ENCODE measurements around the gene CDH2. TPM values are rescaled to one million over a fixed set of nuclear protein-coding genes. Genes with fewer than 3 reads are reported as not detected.

CDH2 gene
- total and polyA plus RNA-seq, 2 experiments from 2014 or later, result 14.7 to 36.9 TPM

DNA sequence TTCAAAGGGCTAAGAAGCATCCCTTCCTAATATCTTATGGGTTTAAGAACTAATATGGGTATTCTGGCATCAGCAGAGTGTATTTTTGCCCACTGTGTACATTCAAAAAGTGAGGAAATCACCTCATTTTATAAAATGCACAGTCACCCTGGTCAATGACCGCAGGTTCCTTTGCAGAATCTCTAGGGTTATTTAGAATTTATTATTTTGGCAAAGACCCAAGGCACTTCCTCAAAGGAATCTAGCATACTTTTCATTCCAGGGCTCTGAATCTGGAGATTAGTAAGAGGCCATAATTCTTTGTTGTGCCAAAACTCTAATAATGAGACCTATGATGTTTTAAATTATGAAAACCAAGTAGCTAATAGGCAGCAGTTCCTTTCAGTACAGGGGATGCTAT is 27.2 kb upstream of the CDH2 start:
- TF ChIP-seq POLR2AphosphoS5 (IDR thresholded peaks at IDR 0.05; ENCODE audit: low read depth) (no peak), CREB1 (CRISPR knock-in tag; IDR thresholded peaks at IDR 0.05; ENCODE audit: low read depth) (no peak), STAT1 (IDR thresholded peaks at IDR 0.05; ENCODE audit: unreplicated experiment) (no peak), JUNB (IDR thresholded peaks at IDR 0.05; ENCODE audit: unreplicated experiment) (no peak), ZNF331 (CRISPR knock-in tag; IDR thresholded peaks at IDR 0.05; ENCODE audit: low read depth) (no peak)
- TF ChIP-seq, protein P1, sequence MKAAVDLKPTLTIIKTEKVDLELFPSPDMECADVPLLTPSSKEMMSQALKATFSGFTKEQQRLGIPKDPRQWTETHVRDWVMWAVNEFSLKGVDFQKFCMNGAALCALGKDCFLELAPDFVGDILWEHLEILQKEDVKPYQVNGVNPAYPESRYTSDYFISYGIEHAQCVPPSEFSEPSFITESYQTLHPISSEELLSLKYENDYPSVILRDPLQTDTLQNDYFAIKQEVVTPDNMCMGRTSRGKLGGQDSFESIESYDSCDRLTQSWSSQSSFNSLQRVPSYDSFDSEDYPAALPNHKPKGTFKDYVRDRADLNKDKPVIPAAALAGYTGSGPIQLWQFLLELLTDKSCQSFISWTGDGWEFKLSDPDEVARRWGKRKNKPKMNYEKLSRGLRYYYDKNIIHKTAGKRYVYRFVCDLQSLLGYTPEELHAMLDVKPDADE (IDR thresholded peaks at IDR 0.05), result no peak
- TF ChIP-seq, protein P2, sequence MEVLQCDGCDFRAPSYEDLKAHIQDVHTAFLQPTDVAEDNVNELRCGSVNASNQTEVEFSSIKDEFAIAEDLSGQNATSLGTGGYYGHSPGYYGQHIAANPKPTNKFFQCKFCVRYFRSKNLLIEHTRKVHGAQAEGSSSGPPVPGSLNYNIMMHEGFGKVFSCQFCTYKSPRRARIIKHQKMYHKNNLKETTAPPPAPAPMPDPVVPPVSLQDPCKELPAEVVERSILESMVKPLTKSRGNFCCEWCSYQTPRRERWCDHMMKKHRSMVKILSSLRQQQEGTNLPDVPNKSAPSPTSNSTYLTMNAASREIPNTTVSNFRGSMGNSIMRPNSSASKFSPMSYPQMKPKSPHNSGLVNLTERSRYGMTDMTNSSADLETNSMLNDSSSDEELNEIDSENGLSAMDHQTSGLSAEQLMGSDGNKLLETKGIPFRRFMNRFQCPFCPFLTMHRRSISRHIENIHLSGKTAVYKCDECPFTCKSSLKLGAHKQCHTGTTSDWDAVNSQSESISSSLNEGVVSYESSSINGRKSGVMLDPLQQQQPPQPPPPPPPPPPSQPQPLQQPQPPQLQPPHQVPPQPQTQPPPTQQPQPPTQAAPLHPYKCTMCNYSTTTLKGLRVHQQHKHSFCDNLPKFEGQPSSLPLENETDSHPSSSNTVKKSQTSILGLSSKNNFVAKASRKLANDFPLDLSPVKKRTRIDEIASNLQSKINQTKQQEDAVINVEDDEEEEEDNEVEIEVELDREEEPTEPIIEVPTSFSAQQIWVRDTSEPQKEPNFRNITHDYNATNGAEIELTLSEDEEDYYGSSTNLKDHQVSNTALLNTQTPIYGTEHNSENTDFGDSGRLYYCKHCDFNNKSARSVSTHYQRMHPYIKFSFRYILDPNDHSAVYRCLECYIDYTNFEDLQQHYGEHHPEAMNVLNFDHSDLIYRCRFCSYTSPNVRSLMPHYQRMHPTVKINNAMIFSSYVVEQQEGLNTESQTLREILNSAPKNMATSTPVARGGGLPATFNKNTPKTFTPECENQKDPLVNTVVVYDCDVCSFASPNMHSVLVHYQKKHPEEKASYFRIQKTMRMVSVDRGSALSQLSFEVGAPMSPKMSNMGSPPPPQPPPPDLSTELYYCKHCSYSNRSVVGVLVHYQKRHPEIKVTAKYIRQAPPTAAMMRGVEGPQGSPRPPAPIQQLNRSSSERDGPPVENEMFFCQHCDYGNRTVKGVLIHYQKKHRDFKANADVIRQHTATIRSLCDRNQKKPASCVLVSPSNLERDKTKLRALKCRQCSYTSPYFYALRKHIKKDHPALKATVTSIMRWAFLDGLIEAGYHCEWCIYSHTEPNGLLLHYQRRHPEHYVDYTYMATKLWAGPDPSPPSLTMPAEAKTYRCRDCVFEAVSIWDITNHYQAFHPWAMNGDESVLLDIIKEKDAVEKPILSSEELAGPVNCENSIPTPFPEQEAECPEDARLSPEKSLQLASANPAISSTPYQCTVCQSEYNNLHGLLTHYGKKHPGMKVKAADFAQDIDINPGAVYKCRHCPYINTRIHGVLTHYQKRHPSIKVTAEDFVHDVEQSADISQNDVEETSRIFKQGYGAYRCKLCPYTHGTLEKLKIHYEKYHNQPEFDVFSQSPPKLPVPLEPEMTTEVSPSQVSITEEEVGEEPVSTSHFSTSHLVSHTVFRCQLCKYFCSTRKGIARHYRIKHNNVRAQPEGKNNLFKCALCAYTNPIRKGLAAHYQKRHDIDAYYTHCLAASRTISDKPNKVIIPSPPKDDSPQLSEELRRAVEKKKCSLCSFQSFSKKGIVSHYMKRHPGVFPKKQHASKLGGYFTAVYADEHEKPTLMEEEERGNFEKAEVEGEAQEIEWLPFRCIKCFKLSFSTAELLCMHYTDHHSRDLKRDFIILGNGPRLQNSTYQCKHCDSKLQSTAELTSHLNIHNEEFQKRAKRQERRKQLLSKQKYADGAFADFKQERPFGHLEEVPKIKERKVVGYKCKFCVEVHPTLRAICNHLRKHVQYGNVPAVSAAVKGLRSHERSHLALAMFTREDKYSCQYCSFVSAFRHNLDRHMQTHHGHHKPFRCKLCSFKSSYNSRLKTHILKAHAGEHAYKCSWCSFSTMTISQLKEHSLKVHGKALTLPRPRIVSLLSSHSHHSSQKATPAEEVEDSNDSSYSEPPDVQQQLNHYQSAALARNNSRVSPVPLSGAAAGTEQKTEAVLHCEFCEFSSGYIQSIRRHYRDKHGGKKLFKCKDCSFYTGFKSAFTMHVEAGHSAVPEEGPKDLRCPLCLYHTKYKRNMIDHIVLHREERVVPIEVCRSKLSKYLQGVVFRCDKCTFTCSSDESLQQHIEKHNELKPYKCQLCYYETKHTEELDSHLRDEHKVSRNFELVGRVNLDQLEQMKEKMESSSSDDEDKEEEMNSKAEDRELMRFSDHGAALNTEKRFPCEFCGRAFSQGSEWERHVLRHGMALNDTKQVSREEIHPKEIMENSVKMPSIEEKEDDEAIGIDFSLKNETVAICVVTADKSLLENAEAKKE (CRISPR knock-in tag; IDR thresholded peaks at IDR 0.05), result no peak
- TF ChIP-seq, protein P3, sequence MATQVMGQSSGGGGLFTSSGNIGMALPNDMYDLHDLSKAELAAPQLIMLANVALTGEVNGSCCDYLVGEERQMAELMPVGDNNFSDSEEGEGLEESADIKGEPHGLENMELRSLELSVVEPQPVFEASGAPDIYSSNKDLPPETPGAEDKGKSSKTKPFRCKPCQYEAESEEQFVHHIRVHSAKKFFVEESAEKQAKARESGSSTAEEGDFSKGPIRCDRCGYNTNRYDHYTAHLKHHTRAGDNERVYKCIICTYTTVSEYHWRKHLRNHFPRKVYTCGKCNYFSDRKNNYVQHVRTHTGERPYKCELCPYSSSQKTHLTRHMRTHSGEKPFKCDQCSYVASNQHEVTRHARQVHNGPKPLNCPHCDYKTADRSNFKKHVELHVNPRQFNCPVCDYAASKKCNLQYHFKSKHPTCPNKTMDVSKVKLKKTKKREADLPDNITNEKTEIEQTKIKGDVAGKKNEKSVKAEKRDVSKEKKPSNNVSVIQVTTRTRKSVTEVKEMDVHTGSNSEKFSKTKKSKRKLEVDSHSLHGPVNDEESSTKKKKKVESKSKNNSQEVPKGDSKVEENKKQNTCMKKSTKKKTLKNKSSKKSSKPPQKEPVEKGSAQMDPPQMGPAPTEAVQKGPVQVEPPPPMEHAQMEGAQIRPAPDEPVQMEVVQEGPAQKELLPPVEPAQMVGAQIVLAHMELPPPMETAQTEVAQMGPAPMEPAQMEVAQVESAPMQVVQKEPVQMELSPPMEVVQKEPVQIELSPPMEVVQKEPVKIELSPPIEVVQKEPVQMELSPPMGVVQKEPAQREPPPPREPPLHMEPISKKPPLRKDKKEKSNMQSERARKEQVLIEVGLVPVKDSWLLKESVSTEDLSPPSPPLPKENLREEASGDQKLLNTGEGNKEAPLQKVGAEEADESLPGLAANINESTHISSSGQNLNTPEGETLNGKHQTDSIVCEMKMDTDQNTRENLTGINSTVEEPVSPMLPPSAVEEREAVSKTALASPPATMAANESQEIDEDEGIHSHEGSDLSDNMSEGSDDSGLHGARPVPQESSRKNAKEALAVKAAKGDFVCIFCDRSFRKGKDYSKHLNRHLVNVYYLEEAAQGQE (IDR thresholded peaks at IDR 0.05; ENCODE audit: unreplicated experiment), result no peak
- H2AFZ ChIP-seq, result no peak overlapping the region
- no peaks in the 10 kb centered on the region for H3K36me3 ChIP-seq (ENCODE audit: insufficient read depth)
- H3K4me1 ChIP-seq (ENCODE audit: insufficient read depth), result no peaks in the 10 kb centered on the region
- H3K27me3 ChIP-seq (ENCODE audit: insufficient read depth), result no peaks in the 10 kb centered on the region
- no peaks in the 10 kb centered on the region; the same call in 1 of the 2 replicates for H3K9me2 ChIP-seq (ENCODE audit: insufficient read depth)
- Mint-ChIP-seq H3K36me3 (ENCODE audit: low read depth) (no peaks in the 10 kb centered on the region), H3K4me1 (no peaks in the 10 kb centered on the region), H3K9me3 (no peaks in the 10 kb centered on the region), H3K27me3 (ENCODE audit: insufficient read depth, low read depth, poor library complexity) (peaks cover 1% of the 10 kb centered on the region), H3K4me3 (no peak overlapping the region), H3K27ac (no peak overlapping the region)
- no peak overlapping the region for H3K27ac ChIP-seq (ENCODE audit: low read depth)
- no peaks in the 10 kb centered on the region for H4K20me1 ChIP-seq (replicated peaks; ENCODE audit: insufficient read depth)
- no peaks in the 10 kb centered on the region for H3F3A ChIP-seq (replicated peaks; ENCODE audit: low read depth)
- ATAC-seq (no peak), DNase-seq (ENCODE audit: low spot score) (no peak)
- no peaks in the 10 kb centered on the region for H3K79me2 ChIP-seq (replicated peaks; ENCODE audit: insufficient read depth)
- H3K4me3 ChIP-seq, result no peak overlapping the region
- no peak overlapping the region for H3K4me2 ChIP-seq
